ENCODE results near the gene MACC1. TPM values are rescaled to one million over a fixed set of nuclear protein-coding genes. Genes with fewer than 3 reads are reported as not detected.

Gene MACC1
- total and polyA plus RNA-seq, 2 donors (not counting 3 experiments of a cell fraction or from before 2014, with no cell fraction given), result not detected

GRCh38 chr7:20131776-20132175 lies 85.4 kb downstream of the MACC1 start:
- ChIA-PET CTCF (interaction anchor here (1.4 kb wide), 1 partner anchor 16 kb away, joined by 4 read pairs; no protein-coding TSS in a partner anchor), POLR2A (no interaction called here)
- no peak overlapping the region for H3K27ac ChIP-seq (ENCODE audit: insufficient read depth, low read depth, low read length)
- H3K9ac ChIP-seq (replicated peaks; ENCODE audit: extremely low read depth, insufficient read depth, low read length), result no peak overlapping the region
- DNase-seq (ENCODE audit: low read depth, low spot score), result no peak
- no peak for FAIRE-seq
- H3K9me1 ChIP-seq (replicated peaks; ENCODE audit: control insufficient read depth, extremely low read depth, insufficient read depth, low read length), result no peaks in the 10 kb centered on the region
- no peaks in the 10 kb centered on the region for H3K27me3 ChIP-seq (ENCODE audit: control insufficient read depth in 2 of 2, insufficient read depth in 2 of 2, low read length in 2 of 2)
- no peak overlapping the region for H2AFZ ChIP-seq (ENCODE audit: low read depth, low read length)
- TF ChIP-seq GATA2 (IDR thresholded peaks at IDR 0.05; ENCODE audit: insufficient read depth, insufficient read length, low read depth, low read length) (no peak), POLR2AphosphoS5 (IDR thresholded peaks at IDR 0.05; ENCODE audit: insufficient read depth, low read depth, low read length) (no peak), JUN (IDR thresholded peaks at IDR 0.05; ENCODE audit: borderline replicate concordance, insufficient read depth, insufficient read length, low read depth) (no peak), MYC (IDR thresholded peaks at IDR 0.05; ENCODE audit: low read depth, low read length) (no peak), CTCF (IDR thresholded peaks at IDR 0.05; ENCODE audit: extremely low read depth in 1 of 2, insufficient read depth in 1 of 2, low read depth in 1 of 2, low read length in 2 of 2) (no peak), POLR2A (IDR thresholded peaks at IDR 0.05; ENCODE audit: low read depth, low read length) (no peak), EZH2 (IDR thresholded peaks at IDR 0.05; ENCODE audit: borderline replicate concordance, low read depth, low read length, severe bottlenecking) (no peak), FOS (IDR thresholded peaks at IDR 0.05; ENCODE audit: borderline replicate concordance, insufficient read depth, low read length) (no peak)
- TF ChIP-seq, protein P1, sequence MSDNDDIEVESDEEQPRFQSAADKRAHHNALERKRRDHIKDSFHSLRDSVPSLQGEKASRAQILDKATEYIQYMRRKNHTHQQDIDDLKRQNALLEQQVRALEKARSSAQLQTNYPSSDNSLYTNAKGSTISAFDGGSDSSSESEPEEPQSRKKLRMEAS (IDR thresholded peaks at IDR 0.05; ENCODE audit: insufficient read depth, insufficient read length), result no peak
- no peak overlapping the region for H3K4me3 ChIP-seq (replicated peaks in 1 of 3; ENCODE audit: insufficient read depth in 1 of 3, low read depth in 1 of 3, low read length in 3 of 3)
- no peaks in the 10 kb centered on the region for H3K9me3 ChIP-seq (replicated peaks; ENCODE audit: control insufficient read depth, insufficient read depth, low read length)
- no peaks in the 10 kb centered on the region for H3K4me1 ChIP-seq (ENCODE audit: control insufficient read depth, extremely low read depth, insufficient read depth, low read length)
- no peaks in the 10 kb centered on the region for H4K20me1 ChIP-seq (replicated peaks; ENCODE audit: control insufficient read depth, extremely low read depth, insufficient read depth, low read length)
- no TSS peak for BruUV-seq (replicated peaks)
- no peaks in the 10 kb centered on the region for H3K36me3 ChIP-seq (ENCODE audit: control insufficient read depth in 2 of 2, extremely low read depth in 1 of 2, insufficient read depth in 2 of 2, low read length in 2 of 2)
- H3K4me2 ChIP-seq (ENCODE audit: insufficient read depth, low read length), result no peak overlapping the region
- H3K79me2 ChIP-seq (ENCODE audit: control insufficient read depth, insufficient read depth, low read length), result no peaks in the 10 kb centered on the region
- dilution Hi-C loops (cut with MboI; ENCODE audit: extremely low pct_ligation_motif_present, low sequenced_read_pairs), result no loop called here
- intact Hi-C loops (cut with micrococcal nuclease), result no loop called here
